Measurements from ENCODE around the gene CCND1.

CCND1 gene

GRCh38 chr11:69662021-69662698 lies 21.2 kb downstream of the CCND1 start:
- no peak overlapping the region for H2AFZ ChIP-seq (ENCODE audit: low read depth)
- H3K4me2 ChIP-seq = no peak overlapping the region
- H3K4me3 ChIP-seq (IDR thresholded peaks at IDR 0.05; ENCODE audit: insufficient read depth, low read depth, low read length) = no peak overlapping the region
- H3K9ac ChIP-seq = no peak overlapping the region
- H3K27me3 ChIP-seq (ENCODE audit: insufficient read depth, low read depth) = peaks cover 3% of the 10 kb centered on the region; the same call in 1 of the 2 replicates
- no peak for TF ChIP-seq CTCF (conservative IDR thresholded peaks at IDR 0.05; ENCODE audit: low read depth, low read length)
- H3K4me1 ChIP-seq (ENCODE audit: low read depth, poor library complexity, severe bottlenecking) = no peaks in the 10 kb centered on the region
- H3K36me3 ChIP-seq (ENCODE audit: insufficient read depth) = no peaks in the 10 kb centered on the region
- H3K27ac ChIP-seq = no peak overlapping the region
- no peaks in the 10 kb centered on the region for H4K20me1 ChIP-seq (ENCODE audit: insufficient read depth)
- no peaks in the 10 kb centered on the region for H3K79me2 ChIP-seq (ENCODE audit: insufficient read depth, low read depth)

- H3K27me3 ChIP-seq (ENCODE audit: insufficient read depth, low read depth) = no peaks in the 10 kb centered on the region
- H3K27ac ChIP-seq = no peak overlapping the region
- no peak overlapping the region for H3K4me2 ChIP-seq
- no peaks in the 10 kb centered on the region for H3K4me1 ChIP-seq (ENCODE audit: low read depth, poor library complexity, severe bottlenecking)
- no peak overlapping the region for H3K9ac ChIP-seq
- no peaks in the 10 kb centered on the region for H3K36me3 ChIP-seq (ENCODE audit: insufficient read depth)
- no peaks in the 10 kb centered on the region for H4K20me1 ChIP-seq (ENCODE audit: insufficient read depth)
- no peaks in the 10 kb centered on the region for H3K79me2 ChIP-seq (ENCODE audit: insufficient read depth, low read depth)
- no peak overlapping the region for H3K4me3 ChIP-seq (IDR thresholded peaks at IDR 0.05; ENCODE audit: insufficient read depth, low read depth, low read length)
- no peak for TF ChIP-seq CTCF (conservative IDR thresholded peaks at IDR 0.05; ENCODE audit: low read depth, low read length)
- H2AFZ ChIP-seq (ENCODE audit: low read depth) = no peak overlapping the region
Observed at GRCh38 chr11:69662806-69663205, 21.9 kb downstream of the CCND1 start.

GRCh38 chr11:69663326-69663725 lies 22.4 kb downstream of the CCND1 start:
- TF ChIP-seq CTCF (conservative IDR thresholded peaks at IDR 0.05; ENCODE audit: low read depth, low read length) = no peak
- Histone ChIP-seq H3K4me3 (IDR thresholded peaks at IDR 0.05; ENCODE audit: insufficient read depth, low read depth, low read length) (no peak overlapping the region), H2AFZ (ENCODE audit: low read depth) (no peak overlapping the region), H3K36me3 (ENCODE audit: insufficient read depth) (no peaks in the 10 kb centered on the region), H4K20me1 (ENCODE audit: insufficient read depth) (no peaks in the 10 kb centered on the region), H3K9ac (no peak overlapping the region), H3K27ac (no peak overlapping the region), H3K4me1 (ENCODE audit: low read depth, poor library complexity, severe bottlenecking) (no peaks in the 10 kb centered on the region), H3K4me2 (no peak overlapping the region), H3K27me3 (ENCODE audit: insufficient read depth, low read depth) (no peaks in the 10 kb centered on the region), H3K79me2 (ENCODE audit: insufficient read depth, low read depth) (no peaks in the 10 kb centered on the region)

- Histone ChIP-seq H3K4me3 (IDR thresholded peaks at IDR 0.05; ENCODE audit: insufficient read depth, low read depth, low read length) (no peak overlapping the region), H3K4me1 (ENCODE audit: low read depth, poor library complexity, severe bottlenecking) (no peaks in the 10 kb centered on the region), H2AFZ (ENCODE audit: low read depth) (no peak overlapping the region), H3K79me2 (ENCODE audit: insufficient read depth, low read depth) (no peaks in the 10 kb centered on the region), H3K36me3 (ENCODE audit: insufficient read depth) (no peaks in the 10 kb centered on the region), H3K4me2 (no peak overlapping the region), H3K9ac (no peak overlapping the region), H4K20me1 (ENCODE audit: insufficient read depth) (no peaks in the 10 kb centered on the region), H3K27me3 (ENCODE audit: insufficient read depth, low read depth) (no peaks in the 10 kb centered on the region), H3K27ac (no peak overlapping the region)
- no peak for TF ChIP-seq CTCF (conservative IDR thresholded peaks at IDR 0.05; ENCODE audit: low read depth, low read length)
Observed at GRCh38 chr11:69664103-69664775, 23.3 kb downstream of the CCND1 start.

All from KMS-11 (cell line).